ENCODE data around the gene EDN2. TPM values are rescaled to one million over a fixed set of nuclear protein-coding genes. Genes with fewer than 3 reads are reported as not detected.

Gene EDN2
- total RNA-seq, 1 donor from 2014 or later, result 0.47 TPM

GRCh38 chr1:41500378-41500777 lies 15.9 kb upstream of the EDN2 start:
- TF ChIP-seq CTCF (IDR thresholded peaks at IDR 0.05; ENCODE audit: borderline replicate concordance), result no peak
- H3K36me3 ChIP-seq, result no peaks in the 10 kb centered on the region
- H3K9me3 ChIP-seq (replicated peaks), result no peaks in the 10 kb centered on the region
- intact Hi-C loops (cut with micrococcal nuclease), result no loop called here
- no peak overlapping the region for H3K4me3 ChIP-seq
- peaks cover 87% of the 10 kb centered on the region for H3K4me1 ChIP-seq
- H3K27ac ChIP-seq (replicated peaks), result peak overlapping the region; percentile 94
- H3K27me3 ChIP-seq (ENCODE audit: low read depth), result no peaks in the 10 kb centered on the region
- DNase-seq, result no peak

GRCh38 chr1:41499591-41499990 lies 15.1 kb upstream of the EDN2 start:
- H3K36me3 ChIP-seq, result no peaks in the 10 kb centered on the region
- no peak overlapping the region for H3K4me3 ChIP-seq
- peak overlapping the region; percentile 94 for H3K27ac ChIP-seq (replicated peaks)
- TF ChIP-seq CTCF (IDR thresholded peaks at IDR 0.05; ENCODE audit: borderline replicate concordance), result no peak
- no peak for DNase-seq
- H3K4me1 ChIP-seq, result peaks cover 91% of the 10 kb centered on the region
- intact Hi-C loops (cut with micrococcal nuclease), result no loop called here
- no peaks in the 10 kb centered on the region for H3K9me3 ChIP-seq (replicated peaks)
- H3K27me3 ChIP-seq (ENCODE audit: low read depth), result no peaks in the 10 kb centered on the region

GRCh38 chr1:41498804-41499203 lies 14.3 kb upstream of the EDN2 start:
- Histone ChIP-seq H3K9me3 (replicated peaks) (no peaks in the 10 kb centered on the region), H3K27ac (replicated peaks) (peak overlapping the region; percentile 94), H3K4me3 (no peak overlapping the region), H3K27me3 (ENCODE audit: low read depth) (no peaks in the 10 kb centered on the region), H3K4me1 (peaks cover 83% of the 10 kb centered on the region), H3K36me3 (no peaks in the 10 kb centered on the region)
- intact Hi-C loops (cut with micrococcal nuclease), result no loop called here
- TF ChIP-seq CTCF (IDR thresholded peaks at IDR 0.05; ENCODE audit: borderline replicate concordance), result no peak
- peak; percentile 80 for DNase-seq

- no peak for TF ChIP-seq CTCF (IDR thresholded peaks at IDR 0.05; ENCODE audit: borderline replicate concordance)
- no peaks in the 10 kb centered on the region for H3K9me3 ChIP-seq (replicated peaks)
- H3K4me3 ChIP-seq, result no peak overlapping the region
- H3K4me1 ChIP-seq, result peaks cover 81% of the 10 kb centered on the region
- intact Hi-C loops (cut with micrococcal nuclease), result no loop called here
- no peak for DNase-seq
- H3K36me3 ChIP-seq, result no peaks in the 10 kb centered on the region
- peak overlapping the region; percentile 94 for H3K27ac ChIP-seq (replicated peaks)
- no peaks in the 10 kb centered on the region for H3K27me3 ChIP-seq (ENCODE audit: low read depth)
These were observed 13.9 kb upstream of the EDN2 start for GRCh38 chr1:41498391-41498790.

GRCh38 chr1:41497461-41498030 lies 13.1 kb upstream of the EDN2 start:
- Histone ChIP-seq H3K9me3 (replicated peaks) (no peaks in the 10 kb centered on the region), H3K36me3 (no peaks in the 10 kb centered on the region), H3K27ac (replicated peaks) (peak overlapping the region; percentile 94), H3K4me3 (no peak overlapping the region), H3K27me3 (ENCODE audit: low read depth) (no peaks in the 10 kb centered on the region), H3K4me1 (peaks cover 72% of the 10 kb centered on the region)
- DNase-seq, result no peak
- intact Hi-C loops (cut with micrococcal nuclease), result no loop called here
- TF ChIP-seq CTCF (IDR thresholded peaks at IDR 0.05; ENCODE audit: borderline replicate concordance), result no peak
